Activated CD4-positive, alpha-beta T cell treated with anti-CD3 and anti-CD28 coated beads for 4 hours (primary cell): ENCODE results near the gene DDX1.

Experiments
- DNase-seq, 2 donors: peaks; one replicate each; pipeline ENCODE4 v3.0.0-alpha.2; 2020

DDX1 gene

DNA sequence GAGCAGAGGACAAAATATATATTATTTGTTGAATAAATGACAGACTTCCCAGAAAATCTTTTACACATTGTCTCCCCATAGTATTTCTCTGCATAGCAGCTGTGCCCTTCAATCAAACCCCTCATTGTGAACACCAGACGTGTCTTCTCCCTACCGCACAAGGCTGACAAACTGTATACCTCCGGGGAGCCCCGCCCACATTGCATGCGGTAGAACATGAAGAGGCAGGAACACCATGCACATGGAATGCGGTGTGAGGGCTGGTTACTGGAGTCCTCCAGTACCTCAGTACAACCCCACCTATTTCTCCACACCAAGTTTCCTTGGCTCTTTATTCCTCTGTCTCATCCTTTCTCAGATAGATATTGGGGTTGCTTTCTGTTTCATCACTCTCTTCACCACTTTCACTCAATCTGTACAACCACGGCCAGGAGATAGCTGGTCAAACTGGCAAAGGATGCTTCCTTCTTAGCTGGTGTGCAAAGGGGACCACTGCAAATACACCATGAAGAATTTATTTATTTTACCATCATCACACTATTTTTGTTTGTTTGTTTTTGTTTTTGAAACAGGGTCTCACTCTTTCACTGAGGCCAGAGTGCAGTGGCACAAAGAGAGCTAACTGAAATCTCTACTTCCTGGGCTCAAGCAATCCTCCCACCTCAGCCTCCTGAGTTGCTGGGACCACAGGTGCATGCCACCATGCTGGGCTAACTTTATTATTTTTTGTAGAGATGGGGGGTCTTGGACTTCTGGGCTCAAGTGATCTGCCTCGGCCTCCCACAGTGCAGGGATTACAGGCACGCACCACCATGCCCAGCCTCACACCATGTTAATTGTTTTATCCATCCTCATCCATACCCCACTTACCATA lies 28.2 kb upstream of the DDX1 start:
- no peak for DNase-seq

DNA sequence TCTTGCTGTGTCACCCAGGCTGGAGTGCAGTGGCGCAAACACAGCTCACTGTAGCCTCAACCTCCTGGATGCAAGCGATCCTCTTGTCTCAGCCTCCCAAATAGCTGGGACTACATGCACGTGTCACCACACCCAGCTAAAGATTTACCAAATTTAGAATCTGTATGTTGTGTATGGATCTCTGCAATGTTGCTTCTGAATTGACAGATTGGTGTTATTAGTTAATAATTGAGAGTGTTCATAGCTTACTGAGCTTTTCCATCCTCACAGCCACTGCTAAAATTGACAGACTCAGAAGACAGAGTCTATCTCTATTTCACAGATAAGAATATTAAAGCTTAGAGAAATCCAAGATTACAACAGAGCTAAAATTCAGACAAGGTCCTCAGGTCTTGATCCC lies 26.3 kb upstream of the DDX1 start:
- DNase-seq: no peak

DNA sequence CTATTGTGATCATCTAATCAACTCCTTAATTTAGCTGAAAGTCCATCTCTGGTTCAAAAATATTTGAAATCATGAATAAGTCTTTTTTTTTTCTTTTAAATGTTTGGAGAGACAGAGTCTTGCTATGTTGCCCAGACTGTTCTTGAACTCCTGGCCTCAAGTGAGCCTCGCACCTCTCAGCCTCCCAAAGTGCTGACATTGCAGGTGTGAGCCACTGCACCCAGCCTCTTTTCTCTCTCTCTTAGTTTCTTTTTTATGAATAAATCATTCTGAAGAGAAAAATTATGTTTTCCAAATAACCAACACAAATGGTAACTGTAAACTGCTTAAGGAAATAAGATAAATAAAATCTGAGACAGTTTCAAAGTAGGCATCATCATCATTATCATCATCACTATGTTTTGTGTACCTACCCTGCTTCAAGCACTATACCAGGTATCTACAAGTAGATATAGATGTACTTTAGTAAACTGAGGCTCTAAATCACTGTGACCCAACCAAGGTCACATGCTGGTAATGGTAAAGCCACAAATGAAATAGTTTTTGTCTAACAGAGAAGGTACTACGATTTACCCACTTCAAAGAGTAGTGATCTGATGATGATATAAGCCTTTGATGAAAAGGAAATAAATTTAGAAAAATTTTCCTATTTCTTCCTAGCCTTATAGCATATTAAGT lies 25.5 kb upstream of the DDX1 start:
- no peak for DNase-seq

DNA sequence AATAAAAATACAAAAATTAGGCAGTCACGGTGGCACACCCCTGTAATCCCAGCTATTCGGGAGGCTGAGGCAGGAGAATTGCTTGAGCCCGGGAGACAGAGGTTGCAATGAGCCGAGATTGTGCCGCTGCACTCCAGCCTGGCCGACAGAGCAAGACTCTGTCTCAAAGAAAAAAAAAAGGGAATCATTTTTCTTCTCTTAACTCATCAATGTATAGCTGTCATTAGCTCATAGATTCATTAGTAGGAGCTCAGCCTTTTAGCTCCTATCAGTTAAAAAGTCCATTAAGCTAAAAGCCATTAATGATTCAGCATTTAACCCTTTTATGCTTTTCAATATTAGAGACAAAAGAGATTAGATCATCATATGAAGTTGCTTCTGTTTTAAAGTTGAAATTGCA lies 24.8 kb upstream of the DDX1 start:
- DNase-seq: no peak

DNA sequence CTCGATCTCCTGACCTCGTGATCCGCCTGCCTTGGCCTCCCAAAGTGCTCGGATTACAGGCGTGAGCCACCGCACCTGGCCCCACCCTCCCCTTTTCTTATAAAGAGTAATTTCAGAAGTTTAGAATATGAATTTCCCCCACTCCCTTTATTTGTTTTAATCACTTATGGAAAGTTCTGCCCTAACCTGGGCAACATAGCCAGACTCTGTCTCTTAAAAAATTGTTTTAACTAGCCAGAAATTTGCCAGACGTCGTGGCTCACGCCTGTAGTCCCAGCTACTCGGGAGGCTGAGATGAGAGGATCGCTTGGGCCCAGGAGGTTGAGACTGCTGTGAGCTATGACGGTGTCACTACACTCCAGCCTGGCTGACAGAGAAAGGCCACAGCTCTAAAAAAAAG lies 22.8 kb upstream of the DDX1 start:
- DNase-seq: no peak

DNA sequence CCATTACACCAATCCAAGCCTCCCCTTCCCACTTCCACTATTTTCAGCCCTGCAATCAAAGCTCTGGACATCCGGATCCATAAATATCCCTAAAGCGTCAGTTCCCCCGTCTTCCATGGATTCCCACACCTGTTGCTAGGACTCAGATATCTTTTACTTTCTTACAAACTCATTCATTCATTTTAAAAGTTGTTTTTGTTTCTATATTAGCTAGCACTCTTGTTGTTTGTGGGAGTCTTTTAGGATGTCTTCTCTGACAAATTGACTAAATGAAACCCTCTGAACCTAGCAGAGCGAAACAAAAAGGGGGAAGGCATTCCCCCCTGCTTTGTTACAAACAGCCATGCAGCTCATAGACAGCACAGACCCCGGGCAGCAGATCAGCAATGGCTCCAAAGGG lies 21.6 kb upstream of the DDX1 start:
- no peak for DNase-seq

DNA sequence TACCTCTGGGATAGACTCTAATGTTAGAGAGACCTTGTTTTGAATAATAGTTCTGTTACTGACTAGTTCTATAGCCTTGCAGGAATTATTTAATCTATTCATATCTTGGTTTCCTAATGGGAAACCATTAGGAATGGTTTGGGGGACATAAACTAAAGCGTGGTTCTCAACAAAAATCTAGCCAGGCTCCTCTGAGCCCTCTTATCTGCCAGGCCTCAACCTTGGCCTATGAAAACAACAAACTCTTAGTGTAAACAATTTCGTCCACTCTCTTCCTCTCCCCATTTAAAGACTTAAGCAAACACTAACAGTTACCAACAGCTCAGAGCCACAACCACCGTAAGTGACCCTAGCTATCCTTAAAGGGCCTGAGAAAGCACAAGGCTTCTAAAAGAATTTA lies 19.9 kb upstream of the DDX1 start:
- no peak for DNase-seq

DNA sequence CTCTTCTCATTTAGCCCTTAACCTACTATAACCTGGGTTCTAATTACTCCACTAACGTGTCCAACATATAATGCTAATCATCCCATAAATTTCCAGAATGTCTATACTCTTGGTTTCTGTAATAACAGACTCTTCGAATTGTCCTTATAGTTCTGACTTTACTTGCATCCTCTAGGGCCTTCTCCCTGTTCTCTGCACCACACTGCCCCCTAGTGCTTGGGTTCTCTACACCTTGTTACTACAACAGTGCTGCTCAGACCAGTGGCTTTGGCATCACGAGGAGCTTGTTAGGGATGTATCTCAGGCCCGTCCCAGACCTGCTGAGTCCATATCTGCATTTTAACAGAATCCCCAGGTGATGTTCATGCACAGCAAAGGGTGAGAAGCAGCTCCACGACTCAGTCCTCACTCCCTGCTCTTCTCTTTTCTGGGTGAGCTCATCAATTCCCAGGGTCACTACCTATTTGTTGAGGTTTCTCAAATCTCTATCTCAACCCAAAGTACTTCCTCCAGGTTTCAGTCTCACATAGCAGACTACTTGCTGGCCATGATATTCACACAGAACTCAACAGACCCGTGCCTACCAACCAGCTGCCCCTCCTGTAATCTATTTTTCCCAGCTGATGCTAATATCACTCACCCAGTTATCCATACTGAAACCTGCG lies 14.5 kb upstream of the DDX1 start:
- DNase-seq: peak; percentile 85 to 93

DNA sequence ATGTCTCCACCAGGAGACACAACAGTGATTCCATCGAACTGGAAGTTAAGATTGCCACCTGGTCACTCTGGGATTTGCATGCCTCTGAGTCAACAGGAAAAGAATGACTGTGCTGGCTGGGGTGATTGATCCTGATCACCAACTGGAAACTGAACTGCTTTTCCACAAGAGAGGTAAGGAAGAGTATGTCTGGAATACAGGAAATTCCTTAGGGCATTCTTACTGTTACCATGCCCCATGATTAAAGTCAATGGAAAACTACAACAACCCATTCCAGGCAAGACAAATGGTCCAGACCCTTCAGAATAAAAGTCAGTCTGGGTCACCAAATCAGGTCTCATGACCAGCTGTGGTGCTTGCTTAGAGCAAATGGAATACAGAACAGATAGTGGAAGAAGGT lies 12.0 kb upstream of the DDX1 start:
- no peak for DNase-seq

DNA sequence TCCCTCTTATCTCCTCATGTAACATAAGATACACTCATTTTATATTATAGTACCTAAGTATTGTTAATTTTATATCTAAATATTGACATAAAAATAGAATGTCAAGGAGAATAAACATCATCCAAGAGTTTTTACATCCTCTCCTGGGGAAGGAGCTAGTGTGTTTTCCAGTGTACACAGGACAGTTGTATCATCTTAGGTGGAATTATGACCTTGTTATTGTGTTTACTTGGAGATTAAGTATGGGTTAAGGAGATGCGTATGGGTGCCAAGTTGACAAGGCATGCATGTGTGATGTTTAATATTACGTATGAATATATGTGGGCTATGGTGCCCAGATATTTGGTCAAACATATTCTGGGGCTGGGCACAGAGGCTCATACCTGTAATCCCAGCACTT lies 11.2 kb upstream of the DDX1 start:
- no peak for DNase-seq

DNA sequence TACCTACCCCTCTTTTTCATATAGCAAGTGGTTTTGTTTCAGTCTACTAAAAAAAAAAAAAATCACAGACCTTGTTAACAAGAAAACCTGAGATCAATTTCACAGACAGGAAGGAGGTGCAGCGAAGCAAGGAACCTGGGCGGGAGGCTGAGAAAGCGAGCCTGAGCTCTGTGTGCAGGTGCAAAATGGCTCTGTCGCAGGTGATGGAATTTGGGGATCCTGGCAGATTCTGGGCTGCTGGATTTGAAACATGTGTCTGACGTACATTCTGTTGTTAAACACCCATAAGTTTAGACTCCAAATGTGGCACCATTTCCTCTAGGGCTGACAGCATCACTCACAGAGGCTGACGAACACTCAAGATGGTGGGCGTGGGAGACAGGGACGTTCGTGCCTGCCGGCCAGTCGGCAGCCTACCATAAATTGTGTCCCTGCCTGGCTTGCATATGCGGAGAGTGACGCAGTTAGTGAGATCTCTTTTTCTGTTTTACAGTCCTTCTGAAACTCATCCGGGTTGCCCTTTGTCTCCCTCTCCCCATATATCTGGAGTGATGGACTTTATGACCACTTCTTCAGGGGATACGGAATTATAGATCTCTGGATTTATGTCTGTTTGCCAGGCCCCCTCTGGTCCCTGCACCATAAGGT lies 8.8 kb upstream of the DDX1 start:
- no peak for DNase-seq

DNA sequence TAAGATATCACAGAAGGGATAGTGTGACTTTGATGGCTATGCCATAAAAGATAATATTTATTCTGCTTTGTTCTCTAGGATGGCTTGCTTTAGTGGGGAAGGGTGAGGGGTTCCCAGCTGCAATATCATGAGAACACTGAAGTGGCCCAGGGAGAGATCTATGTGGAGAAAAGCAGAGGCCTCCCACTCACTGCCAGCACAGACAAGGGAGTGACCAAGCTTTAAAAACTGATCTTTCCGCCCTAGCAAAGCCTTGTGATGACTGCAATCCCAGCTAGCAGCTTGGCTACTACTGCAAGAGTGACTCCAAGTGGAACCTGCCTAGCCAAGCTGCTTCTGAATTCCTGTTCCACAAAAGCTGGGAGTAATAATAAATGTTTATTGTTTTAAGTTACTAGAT lies 7.8 kb upstream of the DDX1 start:
- no peak for DNase-seq

DNA sequence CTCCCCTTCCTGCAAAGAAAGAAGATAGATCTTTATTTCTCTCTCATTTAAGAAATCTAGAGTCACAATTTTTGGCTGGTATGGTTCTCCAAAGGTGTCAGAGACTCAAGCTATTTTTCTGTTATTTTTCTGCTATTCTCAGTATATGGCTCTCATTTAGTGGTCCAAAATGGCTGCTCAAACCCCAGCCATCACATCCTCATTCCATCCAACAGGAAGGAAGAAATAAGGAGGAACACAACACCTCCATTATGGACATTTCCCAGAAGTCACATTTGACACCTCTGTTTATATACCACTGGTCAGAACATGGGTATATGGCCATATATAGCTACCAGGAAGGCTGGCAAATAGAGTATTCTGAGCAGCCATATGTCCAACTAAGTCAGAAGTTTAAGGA lies 7.4 kb upstream of the DDX1 start:
- DNase-seq: no peak

DNA sequence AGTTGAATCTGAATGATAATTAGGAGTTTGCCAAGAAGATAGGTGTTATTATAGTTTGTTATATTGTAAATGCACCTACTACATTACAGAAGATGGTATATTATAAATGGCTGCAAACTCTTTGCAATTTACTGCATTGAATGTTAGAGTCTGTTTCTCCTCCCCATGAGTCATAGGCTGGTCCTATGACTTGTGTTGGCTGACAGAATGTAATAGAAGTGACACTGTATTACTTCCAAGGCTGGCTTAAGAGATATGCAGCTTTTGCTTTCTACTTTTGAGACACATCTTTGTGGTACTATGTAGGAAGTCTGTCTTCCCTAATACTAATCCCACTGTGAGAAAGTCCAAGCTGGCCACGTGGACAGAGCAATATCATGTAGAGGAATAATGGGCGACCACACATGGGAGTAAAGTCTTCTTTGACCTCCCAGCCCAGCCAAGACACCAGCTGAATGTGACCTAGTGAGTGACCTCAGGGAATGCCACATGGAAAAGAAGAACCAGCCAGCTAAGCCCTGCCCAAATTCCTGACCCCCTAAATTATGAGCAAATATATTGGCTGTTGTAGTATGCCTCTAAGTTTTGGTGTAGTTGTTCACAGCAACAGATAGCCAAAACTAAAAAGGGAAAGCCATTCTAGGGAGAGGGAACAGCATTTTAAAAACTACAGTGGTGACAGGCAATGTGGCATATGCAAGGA lies 6.8 kb upstream of the DDX1 start:
- no peak for DNase-seq

DNA sequence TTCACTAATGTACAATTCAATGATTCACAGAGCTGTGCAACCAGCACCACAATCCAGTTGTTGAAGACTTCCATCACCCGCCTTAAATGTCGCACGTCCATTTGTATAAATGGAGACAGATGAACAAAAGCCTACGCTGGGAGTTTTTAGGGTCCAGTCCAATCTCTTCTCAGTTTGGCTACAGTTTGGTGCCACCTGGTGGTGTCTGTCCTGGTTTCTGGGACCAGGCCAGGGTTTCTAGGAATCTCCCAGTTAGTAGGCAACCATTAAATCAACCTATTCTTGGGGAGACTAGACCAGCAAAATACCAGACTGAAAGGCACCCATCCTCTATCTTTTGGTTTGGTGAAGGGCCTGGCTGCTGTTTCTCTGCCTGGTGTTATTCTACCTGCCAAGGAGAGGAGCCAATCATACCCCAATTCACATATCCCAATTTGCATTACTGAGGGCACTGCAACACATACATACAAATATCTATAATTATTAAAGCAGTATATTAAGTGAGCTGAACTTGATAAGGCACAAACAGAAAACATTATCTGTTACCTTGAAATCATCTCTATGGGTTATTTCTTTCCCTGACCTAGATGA lies 3.2 kb upstream of the DDX1 start:
- DNase-seq: peak; percentile 3 to 15

DNA sequence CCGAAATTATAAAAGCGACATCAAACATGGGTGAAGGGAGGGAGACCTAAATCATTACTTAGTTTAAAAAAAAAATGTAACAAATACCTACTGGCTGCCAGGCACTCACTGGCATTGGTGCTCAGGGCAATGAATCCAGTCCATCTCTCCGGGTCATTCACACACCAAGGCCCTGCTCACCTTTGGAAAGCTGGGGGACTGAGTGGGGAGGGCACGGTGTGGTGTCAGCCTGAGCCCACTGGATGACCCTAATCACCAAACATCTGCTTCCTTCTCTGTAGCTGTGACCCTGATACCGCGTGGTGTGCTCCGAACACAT lies 336 bp upstream of the DDX1 start:
- DNase-seq: no peak

DNA sequence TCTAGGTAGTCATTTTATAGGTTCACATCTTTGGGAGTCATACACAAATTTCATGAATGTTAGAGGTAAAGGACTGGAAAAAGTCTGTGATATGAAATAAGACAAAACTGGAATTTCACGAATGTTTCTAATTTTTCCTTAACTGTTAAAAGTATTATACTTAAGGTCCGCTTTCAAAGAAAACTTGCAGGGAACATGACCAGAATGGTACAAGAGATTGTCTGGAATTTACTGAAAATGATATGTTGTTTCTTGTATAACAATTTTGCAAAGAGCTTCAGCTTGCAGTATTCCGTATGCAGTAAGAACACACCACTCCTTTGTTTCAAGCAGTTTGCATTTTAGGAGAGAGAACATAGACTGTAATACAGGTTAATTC lies 1.6 kb downstream of the DDX1 start:
- DNase-seq: no peak

DNA sequence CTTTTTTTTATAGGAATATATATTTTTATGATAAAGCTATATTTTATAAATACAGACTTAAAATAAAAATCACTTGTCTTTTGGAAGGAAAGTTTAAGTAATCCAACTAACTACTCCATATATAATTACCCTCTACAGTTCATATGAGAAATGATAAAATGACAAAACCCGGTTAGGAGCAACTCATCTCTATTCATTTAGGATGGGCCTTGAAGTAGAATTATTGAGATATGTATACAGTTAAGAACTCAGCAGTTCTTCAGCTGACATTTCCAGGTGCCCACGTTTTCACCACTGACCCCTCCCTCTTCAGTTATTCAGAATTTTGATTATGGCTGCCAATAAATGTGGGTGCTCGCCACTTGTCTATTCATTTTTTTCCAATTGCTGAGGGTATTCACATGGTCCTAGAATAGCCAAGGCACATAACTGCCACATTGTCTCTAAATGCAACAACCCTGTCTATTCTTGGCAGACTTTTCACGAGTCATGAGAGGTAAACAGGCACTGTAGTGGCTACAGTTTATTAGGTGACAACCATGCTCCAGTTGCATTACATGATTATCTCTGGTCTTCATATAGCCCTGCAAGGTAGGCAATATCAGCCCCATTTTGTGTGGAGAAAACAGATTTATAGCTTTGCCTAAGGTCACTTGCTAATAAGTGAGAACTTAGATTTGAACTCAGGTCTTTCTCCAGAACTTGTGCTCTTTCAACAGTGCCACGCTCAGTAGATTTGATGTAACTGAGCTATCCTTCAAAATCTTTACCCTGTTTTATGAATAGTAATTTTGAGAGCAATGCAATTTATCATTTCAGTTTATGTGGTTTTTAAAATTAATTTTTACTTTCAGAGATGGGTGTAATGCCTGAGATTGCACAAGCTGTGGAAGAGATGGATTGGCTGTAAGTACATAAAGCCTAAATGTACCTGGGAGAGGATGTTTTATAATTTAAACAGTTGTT lies 2.9 kb downstream of the DDX1 start:
- DNase-seq: no peak

DNA sequence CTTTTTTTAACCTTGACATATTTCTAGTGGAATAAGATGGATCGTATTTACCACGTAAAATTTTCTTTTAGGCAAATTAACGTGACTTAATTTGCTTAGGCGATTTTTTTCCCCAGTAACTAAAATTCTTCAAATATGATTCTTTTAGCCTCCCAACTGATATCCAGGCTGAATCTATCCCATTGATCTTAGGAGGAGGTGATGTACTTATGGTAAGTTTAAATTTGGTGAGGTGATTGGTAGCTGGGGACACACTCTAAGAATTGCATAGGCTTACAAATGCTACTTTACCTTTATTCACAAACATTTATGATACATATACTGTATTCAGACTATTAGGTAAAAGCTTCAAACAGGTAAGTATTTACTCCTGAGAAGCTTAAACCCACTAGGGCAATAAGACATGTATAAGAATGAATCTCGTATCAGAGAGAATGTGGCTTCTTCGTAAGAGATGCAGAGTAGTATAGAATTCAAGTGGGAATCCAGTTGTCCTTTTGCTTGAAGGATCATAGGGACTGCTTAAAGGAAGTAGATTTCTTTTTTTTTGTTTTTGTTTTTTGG lies 3.8 kb downstream of the DDX1 start:
- DNase-seq: no peak

DNA sequence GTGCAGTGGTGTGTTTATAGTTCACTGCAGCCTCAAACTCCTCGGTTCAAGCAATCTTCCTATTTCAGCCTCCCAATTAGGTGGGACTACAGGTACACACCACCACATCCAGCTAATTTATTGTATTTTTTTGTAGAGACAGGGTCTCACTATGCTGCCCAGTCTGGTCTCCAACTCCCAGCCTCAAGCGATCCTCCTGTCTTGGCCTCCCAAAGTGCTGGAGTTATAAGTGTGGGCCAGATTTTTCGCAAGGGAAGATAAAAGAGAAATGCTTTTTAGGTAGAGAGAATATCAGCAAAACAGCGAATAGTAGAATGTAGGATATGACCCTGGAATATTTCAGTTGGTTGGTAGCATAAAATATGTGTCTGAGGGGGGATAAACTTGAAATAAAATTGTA lies 4.3 kb downstream of the DDX1 start:
- DNase-seq: no peak

DNA sequence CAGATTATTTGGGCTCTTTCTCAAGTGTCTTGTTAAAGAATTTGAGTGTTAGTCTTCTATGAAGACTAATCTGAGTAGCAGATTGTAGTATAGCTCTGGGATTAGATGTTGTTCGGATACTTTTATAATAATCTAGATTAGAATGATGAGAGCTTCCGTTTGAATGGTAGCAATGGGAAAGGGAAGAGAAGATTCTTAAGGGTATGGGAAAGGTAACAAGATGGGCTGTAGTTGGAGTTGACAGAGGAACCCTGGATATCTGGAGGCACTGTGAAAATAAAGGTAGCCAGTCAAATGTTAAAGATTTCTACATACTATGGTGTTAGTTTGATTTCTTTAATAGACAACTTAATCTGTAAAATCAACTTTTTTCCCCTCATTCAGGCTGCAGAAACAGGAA lies 4.7 kb downstream of the DDX1 start:
- DNase-seq: no peak
